Chondrocyte (in vitro differentiated cells): ENCODE results near the gene C3orf18. TPM values are rescaled to one million over a fixed set of nuclear protein-coding genes. Genes with fewer than 3 reads are reported as not detected.

Experiments
- DNase-seq: peaks from one replicate; pipeline ENCODE4 v3.0.0; 2021; ENCODE audit warnings: mixed read lengths, low spot score
- H3K27ac Mint-ChIP-seq: one replicate; pipeline ENCODE4 v1.8.0; 2021; ENCODE audit warnings: mild to moderate bottlenecking, moderate library complexity, mixed read lengths; ENCODE audit not compliant: unreplicated experiment
- H3K27me3 Mint-ChIP-seq: 2 replicates; pipeline ENCODE4 v1.8.0; 2021; ENCODE audit warnings: low read depth, mixed read lengths
- H3K36me3 Mint-ChIP-seq: 2 replicates; pipeline ENCODE4 v1.8.0; 2021; ENCODE audit warnings: low read depth, mixed read lengths
- H3K4me1 Mint-ChIP-seq: 2 replicates; pipeline ENCODE4 v1.8.0; 2021; ENCODE audit warnings: low read depth, mild to moderate bottlenecking, mixed read lengths
- H3K4me3 Mint-ChIP-seq: one replicate; pipeline ENCODE4 v1.8.0; 2021; ENCODE audit warnings: mild to moderate bottlenecking, moderate library complexity, mixed read lengths; ENCODE audit not compliant: unreplicated experiment
- H3K9me3 Mint-ChIP-seq: 2 replicates; pipeline ENCODE4 v1.8.0; 2021; ENCODE audit warnings: low read depth, mixed read lengths
- total RNA-seq: library from RNA; stranded (reverse); gene quantifications from 3 replicates; pipeline ENCODE4 v1.2.1, GENCODE V29; 2021
- TF ChIP-seq, protein P1 (sequence below): fragments of 200-600 bp; sonication (generic); IDR thresholded peaks from 2 replicates; pipeline ENCODE4 v1.5.0; 2021; ENCODE audit warnings: antibody characterized with exemption, mild to moderate bottlenecking, moderate library complexity

C3orf18 gene
- total RNA-seq, 1 donor from 2014 or later, result 5.8 TPM

DNA sequence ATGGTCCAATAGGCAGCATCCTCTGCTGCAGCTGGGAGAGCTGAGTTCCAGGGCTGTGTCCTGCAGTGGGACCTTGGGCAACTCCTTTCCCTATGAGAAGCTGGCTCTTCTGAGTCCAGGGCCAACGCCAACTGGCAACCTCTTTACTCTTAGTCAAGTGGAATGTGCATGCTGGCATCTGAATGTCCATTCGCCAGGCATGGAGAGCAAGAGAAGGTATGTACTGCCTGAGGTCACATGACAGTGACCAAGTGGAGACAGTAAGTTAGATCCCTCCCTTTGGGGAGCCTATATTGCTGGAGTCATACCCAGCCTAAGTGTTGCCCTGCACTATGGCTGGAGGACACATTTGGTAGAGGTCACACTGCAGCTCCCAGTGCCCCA is 13.9 kb upstream of the C3orf18 start:
- Mint-ChIP-seq H3K4me1 (peaks cover 5% of the 10 kb centered on the region), H3K27ac (no peak overlapping the region), H3K9me3 (no peaks in the 10 kb centered on the region), H3K27me3 (no peaks in the 10 kb centered on the region), H3K4me3 (no peak overlapping the region), H3K36me3 (peaks cover 9% of the 10 kb centered on the region)
- DNase-seq, result no peak
- TF ChIP-seq, protein P1, sequence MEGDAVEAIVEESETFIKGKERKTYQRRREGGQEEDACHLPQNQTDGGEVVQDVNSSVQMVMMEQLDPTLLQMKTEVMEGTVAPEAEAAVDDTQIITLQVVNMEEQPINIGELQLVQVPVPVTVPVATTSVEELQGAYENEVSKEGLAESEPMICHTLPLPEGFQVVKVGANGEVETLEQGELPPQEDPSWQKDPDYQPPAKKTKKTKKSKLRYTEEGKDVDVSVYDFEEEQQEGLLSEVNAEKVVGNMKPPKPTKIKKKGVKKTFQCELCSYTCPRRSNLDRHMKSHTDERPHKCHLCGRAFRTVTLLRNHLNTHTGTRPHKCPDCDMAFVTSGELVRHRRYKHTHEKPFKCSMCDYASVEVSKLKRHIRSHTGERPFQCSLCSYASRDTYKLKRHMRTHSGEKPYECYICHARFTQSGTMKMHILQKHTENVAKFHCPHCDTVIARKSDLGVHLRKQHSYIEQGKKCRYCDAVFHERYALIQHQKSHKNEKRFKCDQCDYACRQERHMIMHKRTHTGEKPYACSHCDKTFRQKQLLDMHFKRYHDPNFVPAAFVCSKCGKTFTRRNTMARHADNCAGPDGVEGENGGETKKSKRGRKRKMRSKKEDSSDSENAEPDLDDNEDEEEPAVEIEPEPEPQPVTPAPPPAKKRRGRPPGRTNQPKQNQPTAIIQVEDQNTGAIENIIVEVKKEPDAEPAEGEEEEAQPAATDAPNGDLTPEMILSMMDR, result no peak

GRCh38 chr3:50580683-50581458 is 13.3 kb upstream of the C3orf18 start:
- Mint-ChIP-seq H3K4me1 (peaks cover 5% of the 10 kb centered on the region), H3K9me3 (no peaks in the 10 kb centered on the region), H3K36me3 (peaks cover 9% of the 10 kb centered on the region), H3K27me3 (no peaks in the 10 kb centered on the region), H3K27ac (no peak overlapping the region), H3K4me3 (no peak overlapping the region)
- TF ChIP-seq, protein P1, result no peak
- DNase-seq, result no peak

DNA sequence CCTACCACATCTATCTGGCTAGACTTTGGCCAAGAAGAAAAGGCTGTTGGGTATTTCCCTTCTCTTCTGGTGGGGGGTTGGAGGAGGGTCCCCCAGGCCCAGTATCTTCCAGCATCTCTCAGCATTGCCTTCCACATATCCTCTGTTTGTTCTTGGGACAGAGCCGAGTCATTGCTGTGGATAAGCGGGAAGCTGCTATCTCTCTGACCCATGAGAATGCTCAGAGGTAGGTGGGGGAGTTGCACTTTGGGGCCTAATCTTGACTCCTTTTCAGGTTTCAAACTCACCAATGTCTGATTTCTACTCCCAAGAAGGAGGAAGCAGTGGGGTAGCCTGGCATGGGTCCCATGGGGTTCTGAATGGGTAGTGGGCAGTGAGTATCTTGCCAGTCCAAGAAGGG is 9.8 kb upstream of the C3orf18 start:
- H3K4me1 Mint-ChIP-seq, result no peaks in the 10 kb centered on the region
- no peak overlapping the region for H3K27ac Mint-ChIP-seq
- no peaks in the 10 kb centered on the region for H3K27me3 Mint-ChIP-seq
- TF ChIP-seq, protein P1, result no peak
- H3K4me3 Mint-ChIP-seq, result no peak overlapping the region
- DNase-seq, result no peak
- H3K9me3 Mint-ChIP-seq, result no peaks in the 10 kb centered on the region
- peaks cover 6% of the 10 kb centered on the region for H3K36me3 Mint-ChIP-seq

DNA sequence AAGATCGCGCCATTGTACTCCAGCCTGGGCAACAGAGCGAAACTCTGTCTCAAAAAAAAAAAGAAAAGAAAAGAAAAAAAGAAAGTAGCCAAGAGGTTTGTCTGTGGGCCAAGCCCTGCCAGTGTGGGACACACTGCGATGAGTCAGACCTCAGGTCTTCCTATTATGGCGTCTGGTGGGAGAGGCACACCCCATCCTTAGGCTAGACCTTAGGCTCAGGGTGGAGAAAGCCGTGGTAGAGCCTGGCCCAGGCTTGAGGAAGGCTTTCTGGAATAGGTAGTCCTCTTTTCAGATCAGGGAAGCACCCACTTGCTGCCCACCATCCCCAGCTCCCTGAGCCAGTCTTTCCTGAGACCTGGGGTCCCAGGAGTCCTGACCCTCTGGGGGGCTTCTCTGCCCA is 7.8 kb upstream of the C3orf18 start:
- TF ChIP-seq, protein P1, result no peak
- Mint-ChIP-seq H3K4me3 (no peak overlapping the region), H3K27me3 (no peaks in the 10 kb centered on the region), H3K9me3 (no peaks in the 10 kb centered on the region), H3K36me3 (peaks cover 4% of the 10 kb centered on the region), H3K27ac (no peak overlapping the region), H3K4me1 (peaks cover 11% of the 10 kb centered on the region)
- no peak for DNase-seq

GRCh38 chr3:50574444-50574831 is 6.9 kb upstream of the C3orf18 start:
- TF ChIP-seq, protein P1, result no peak
- Mint-ChIP-seq H3K9me3 (no peaks in the 10 kb centered on the region), H3K4me3 (no peak overlapping the region), H3K27me3 (no peaks in the 10 kb centered on the region), H3K27ac (no peak overlapping the region), H3K36me3 (peaks cover 4% of the 10 kb centered on the region), H3K4me1 (peaks cover 20% of the 10 kb centered on the region)
- no peak for DNase-seq
